Measurements from ENCODE around the gene AIRE.
A peak's percentile ranks its signal among the peaks of the same experiment; 100 is the strongest.

Gene AIRE

DNA sequence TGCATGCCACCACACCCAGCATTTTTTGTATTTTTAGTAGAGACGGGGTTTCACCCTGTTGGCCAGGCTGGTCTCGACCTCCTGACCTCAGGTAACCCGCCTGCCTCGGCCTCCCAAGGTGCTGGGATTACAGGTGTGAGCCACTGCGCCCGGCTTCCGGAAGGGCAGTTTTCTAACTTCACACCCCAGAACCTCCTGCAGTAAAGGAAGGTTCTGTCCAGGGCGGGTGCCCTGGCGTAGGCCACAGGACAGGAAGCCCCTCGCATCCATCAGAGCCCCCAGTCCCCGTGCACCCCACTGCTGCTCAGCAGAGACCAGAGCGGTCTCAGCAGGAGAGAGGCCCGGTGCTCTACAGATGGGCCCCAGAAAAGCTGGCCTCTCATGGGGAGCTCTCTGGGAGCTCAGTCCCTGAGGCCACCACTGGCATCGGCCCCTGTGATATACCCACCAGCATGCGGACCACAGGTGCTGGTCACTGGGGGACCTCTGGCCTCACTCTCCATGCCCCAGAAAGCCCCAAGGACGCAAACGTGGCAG is 19.9 kb upstream of the AIRE start:
- TF ChIP-seq EGR1 (IDR thresholded peaks at IDR 0.05) (no peak), CREB1 (IDR thresholded peaks at IDR 0.05; ENCODE audit: low read depth) (no peak), CEBPB (IDR thresholded peaks at IDR 0.05) (no peak), TEAD4 (IDR thresholded peaks at IDR 0.05) (no peak), YY1 (IDR thresholded peaks at IDR 0.05; ENCODE audit: low read depth) (no peak), TAF1 (IDR thresholded peaks at IDR 0.05; ENCODE audit: low read depth) (no peak), NFIC (IDR thresholded peaks at IDR 0.05) (no peak), USF1 (IDR thresholded peaks at IDR 0.05) (no peak), EP300 (IDR thresholded peaks at IDR 0.05; ENCODE audit: borderline replicate concordance) (no peak), FOXM1 (IDR thresholded peaks at IDR 0.05; ENCODE audit: borderline replicate concordance, low read depth) (no peak), RAD21 (IDR thresholded peaks at IDR 0.05; ENCODE audit: low read depth) (no peak), TCF12 (IDR thresholded peaks at IDR 0.05; ENCODE audit: low read depth) (no peak), REST (IDR thresholded peaks at IDR 0.05; ENCODE audit: low read depth) (no peak), ZBTB7A (IDR thresholded peaks at IDR 0.05; ENCODE audit: low read depth) (no peak), MAX (IDR thresholded peaks at IDR 0.05) (no peak)

DNA sequence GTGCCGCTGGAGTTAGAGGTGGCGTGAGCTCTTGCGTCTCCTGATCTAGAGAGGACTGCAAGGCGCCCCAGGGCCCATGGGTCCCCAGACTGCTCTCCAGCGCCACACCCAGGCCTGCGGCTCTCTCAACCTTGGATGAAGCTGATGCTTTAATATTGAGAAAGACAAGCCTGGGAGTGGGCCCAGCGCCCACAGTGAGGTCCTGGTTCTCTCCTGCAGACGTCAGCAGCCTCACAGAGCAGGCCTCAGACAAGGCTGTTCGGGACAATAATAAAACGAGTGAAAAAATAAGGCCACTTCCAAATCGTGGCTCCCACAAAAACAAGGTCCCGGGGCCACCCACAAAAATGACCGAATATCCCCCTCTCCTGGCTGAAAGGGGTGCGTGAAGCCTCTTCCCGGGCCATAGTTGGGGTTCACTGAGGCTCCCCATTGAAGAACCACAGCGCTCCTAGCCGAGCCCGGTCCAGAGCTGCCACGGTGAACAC is 18.0 kb upstream of the AIRE start:
- TF ChIP-seq RAD21 (IDR thresholded peaks at IDR 0.05; ENCODE audit: low read depth) (peak; percentile 25; the same call in 1 of the 2 replicates), CEBPB (IDR thresholded peaks at IDR 0.05) (no peak)

DNA sequence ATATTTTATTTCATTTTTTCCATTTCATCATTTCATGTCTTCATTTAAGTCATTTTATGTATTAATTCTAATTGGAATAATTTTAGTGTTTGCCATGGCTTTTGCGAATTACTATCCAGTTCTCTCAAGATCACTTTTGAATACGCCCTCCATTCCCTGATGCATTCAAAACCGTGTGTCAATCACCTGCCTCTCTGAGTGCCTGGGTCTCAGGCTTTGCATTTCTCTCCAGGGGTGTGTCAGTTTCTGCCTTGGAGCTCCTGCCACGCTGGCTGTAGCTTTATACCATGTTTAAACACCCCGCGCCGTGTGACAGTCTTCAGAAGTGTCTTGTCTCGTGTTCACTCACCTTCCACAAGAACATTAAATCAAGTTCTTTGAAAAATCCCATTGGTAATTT is 16.6 kb upstream of the AIRE start:
- TF ChIP-seq EGR1 (IDR thresholded peaks at IDR 0.05) (no peak), TAF1 (IDR thresholded peaks at IDR 0.05; ENCODE audit: low read depth) (no peak), USF1 (IDR thresholded peaks at IDR 0.05) (no peak), TCF12 (IDR thresholded peaks at IDR 0.05; ENCODE audit: low read depth) (no peak), NFIC (IDR thresholded peaks at IDR 0.05) (no peak), YY1 (IDR thresholded peaks at IDR 0.05; ENCODE audit: low read depth) (no peak), TEAD4 (IDR thresholded peaks at IDR 0.05) (no peak), CREB1 (IDR thresholded peaks at IDR 0.05; ENCODE audit: low read depth) (no peak), CEBPB (IDR thresholded peaks at IDR 0.05) (no peak), EP300 (IDR thresholded peaks at IDR 0.05; ENCODE audit: borderline replicate concordance) (no peak), REST (IDR thresholded peaks at IDR 0.05; ENCODE audit: low read depth) (no peak)

- TF ChIP-seq TCF12 (IDR thresholded peaks at IDR 0.05; ENCODE audit: low read depth) (no peak), RAD21 (IDR thresholded peaks at IDR 0.05; ENCODE audit: low read depth) (no peak), CEBPB (IDR thresholded peaks at IDR 0.05) (no peak), EGR1 (IDR thresholded peaks at IDR 0.05) (no peak), FOXM1 (IDR thresholded peaks at IDR 0.05; ENCODE audit: borderline replicate concordance, low read depth) (no peak), ZBTB7A (IDR thresholded peaks at IDR 0.05; ENCODE audit: low read depth) (no peak), REST (IDR thresholded peaks at IDR 0.05; ENCODE audit: low read depth) (no peak), NFIC (IDR thresholded peaks at IDR 0.05) (no peak), MAX (IDR thresholded peaks at IDR 0.05) (no peak), TAF1 (IDR thresholded peaks at IDR 0.05; ENCODE audit: low read depth) (no peak), USF1 (IDR thresholded peaks at IDR 0.05) (no peak), TEAD4 (IDR thresholded peaks at IDR 0.05) (no peak), YY1 (IDR thresholded peaks at IDR 0.05; ENCODE audit: low read depth) (no peak), EP300 (IDR thresholded peaks at IDR 0.05; ENCODE audit: borderline replicate concordance) (no peak), CREB1 (IDR thresholded peaks at IDR 0.05; ENCODE audit: low read depth) (no peak)
Measured at GRCh38 chr21:44271558-44272283, 14.0 kb upstream of the AIRE start.
